ENCODE data around the gene PPY. TPM values are rescaled to one million over a fixed set of nuclear protein-coding genes. Genes with fewer than 3 reads are reported as not detected.

The PPY gene
- total and polyA plus RNA-seq, 10 of the 15 experiments (the other 5 are each of a cell fraction or from before 2014, with no cell fraction given), result 0.91 TPM; not detected in 9

- H3K79me2 ChIP-seq (ENCODE audit: control insufficient read depth, insufficient read depth, low read length), result no peaks in the 10 kb centered on the region
- DNase-seq (ENCODE audit: low read depth, low spot score) (no peak), FAIRE-seq (no peak), ATAC-seq (no peak)
- ChIA-PET SMC1A (ENCODE audit: uncharacterized antibody, unreplicated experiment) (interaction anchor here (0.6 to 2.2 kb wide), 9 partner anchors 12 to 388 kb away, joined by 3 to 8 read pairs (median 3); no protein-coding TSS in a partner anchor), RAD21 (ENCODE audit: unreplicated experiment) (interaction anchor here (0.6 to 2.1 kb wide), 5 partner anchors 34 to 813 kb away, joined by 3 to 8 read pairs (median 3); no protein-coding TSS in a partner anchor), POLR2A (interaction anchor here (0.7 to 1.5 kb wide), 2 partner anchors 10 to 50 kb away, joined by 3 to 7 read pairs; no protein-coding TSS in a partner anchor), CTCF (interaction anchor here (0.5 to 3.5 kb wide), 22 partner anchors 11 to 440 kb away, joined by 3 to 22 read pairs (median 4); partner anchors contain the start of genes PPY and TMEM101)
- H3K27me3 ChIP-seq (replicated peaks in 1 of 2; ENCODE audit: control insufficient read depth in 2 of 2, insufficient read depth in 2 of 2, low read length in 1 of 2), result peaks cover 10 to 18% of the 10 kb centered on the region in 2 experiments
- H3K9me3 ChIP-seq (replicated peaks; ENCODE audit: control insufficient read depth, insufficient read depth, low read length), result no peaks in the 10 kb centered on the region
- H3K4me2 ChIP-seq (ENCODE audit: control insufficient read depth, insufficient read depth), result no peak overlapping the region
- H4K20me1 ChIP-seq (ENCODE audit: control insufficient read depth, insufficient read depth), result no peaks in the 10 kb centered on the region
- WGBS (ENCODE audit: insufficient coverage, insufficient replicate concordance, low lambda C conversion rate, missing lambda C conversion rate), result 48% methylated on average over 7 of the region's 7 CpGs
- no peak overlapping the region for H3K4me3 ChIP-seq
- H3K9ac ChIP-seq (ENCODE audit: control insufficient read depth, insufficient read depth, low read length), result no peak overlapping the region
- no TSS peak for BruUV-seq (replicated peaks)
- H3K36me3 ChIP-seq (ENCODE audit: control insufficient read depth in 2 of 2, insufficient read depth in 2 of 2, low read length in 1 of 2), result no peaks in the 10 kb centered on the region; a peak in 1 of 4 replicates
- TF ChIP-seq SUPT20H (IDR thresholded peaks at IDR 0.05; ENCODE audit: borderline replicate concordance, control insufficient read depth, low read depth, low read length) (no peak), SKIL (IDR thresholded peaks at IDR 0.05; ENCODE audit: low read depth, poor library complexity, severe bottlenecking) (no peak), RCOR1 (conservative IDR thresholded peaks at IDR 0.05; ENCODE audit: low read depth, low read length) (no peak), BCL3 (IDR thresholded peaks at IDR 0.05; ENCODE audit: borderline replicate concordance, insufficient read depth, low read depth, low read length, poor library complexity, severe bottlenecking) (no peak)
- H3K27ac ChIP-seq (ENCODE audit: control insufficient read depth, insufficient read depth), result no peak overlapping the region
- in situ Hi-C loops (cut with MboI) (no loop called here), intact Hi-C loops (cut with micrococcal nuclease; ENCODE audit: unreplicated experiment) (no loop called here)
- no peaks in the 10 kb centered on the region for H3K4me1 ChIP-seq (ENCODE audit: control insufficient read depth, insufficient read depth, low read length)
- no peak overlapping the region for H2AFZ ChIP-seq (ENCODE audit: control insufficient read depth, low read depth, low read length)
Measured at GRCh38 chr17:43909537-43910231, 32.6 kb downstream of the PPY start.
